HL-60/S4 treated with phorbol 12-myristate 13-acetate at 8.2 ng/mL for 4 days and 3 days (cell line): ENCODE data around the gene FANCE.

Experiments used
- in situ Hi-C: fragments of 300-500 bp; cut with MboI; formaldehyde crosslinking; loops from 2 replicates; pipeline ENCODE4 v1.15.0; 2022; ENCODE audit warnings: low sequenced_read_pairs

Gene FANCE

GRCh38 chr6:35463292-35463691, 11.2 kb downstream of the FANCE start:
- in situ Hi-C loops: no loop called here

- in situ Hi-C loops: no loop called here
Observed at GRCh38 chr6:35465646-35466045, 13.5 kb downstream of the FANCE start.

- in situ Hi-C loops: no loop called here
Observed at GRCh38 chr6:35468181-35468979, 16.2 kb downstream of the FANCE start, which contains the start of gene RPL10A. RPL10A (plus strand) TSS chr6:35468401; CDS start chr6:35468435, 34 bp downstream.

GRCh38 chr6:35468980-35469750, 17.0 kb downstream of the FANCE start:
- in situ Hi-C loops: no loop called here

GRCh38 chr6:35469751-35470662, 17.9 kb downstream of the FANCE start:
- in situ Hi-C loops: no loop called here

GRCh38 chr6:35470663-35471120, 18.6 kb downstream of the FANCE start:
- in situ Hi-C loops: no loop called here

GRCh38 chr6:35471836-35472345, 19.8 kb downstream of the FANCE start:
- in situ Hi-C loops: no loop called here

GRCh38 chr6:35473075-35473849, 21.1 kb downstream of the FANCE start:
- in situ Hi-C loops: no loop called here

- in situ Hi-C loops: no loop called here
Observed at GRCh38 chr6:35473850-35474130, 21.7 kb downstream of the FANCE start.

- in situ Hi-C loops: no loop called here
Observed at GRCh38 chr6:35474131-35474941, 22.2 kb downstream of the FANCE start.

- in situ Hi-C loops: no loop called here
Observed at GRCh38 chr6:35474942-35475570, 22.9 kb downstream of the FANCE start.

GRCh38 chr6:35475573-35475972, 23.4 kb downstream of the FANCE start:
- in situ Hi-C loops: no loop called here

GRCh38 chr6:35476004-35476403, 23.9 kb downstream of the FANCE start:
- in situ Hi-C loops: no loop called here

GRCh38 chr6:35477028-35477427, 24.9 kb downstream of the FANCE start:
- in situ Hi-C loops: no loop called here

- in situ Hi-C loops: no loop called here
Observed at GRCh38 chr6:35477551-35478179, 25.5 kb downstream of the FANCE start.

- in situ Hi-C loops: no loop called here
Observed at GRCh38 chr6:35478259-35478658, 26.1 kb downstream of the FANCE start.

- in situ Hi-C loops: no loop called here
Observed at GRCh38 chr6:35480176-35480575, 28.0 kb downstream of the FANCE start.

- in situ Hi-C loops: no loop called here
Observed at GRCh38 chr6:35481226-35481625, 29.1 kb downstream of the FANCE start.
